ENCODE measurements around the gene RAD50.
"Not testable (repeated sequence)": the region's sequence is repeated elsewhere in the genome, so short reads cannot be mapped to it uniquely, and the experiment has no call there.

Gene RAD50

GRCh38 chr5:132677682-132678400 is 121.1 kb downstream of the RAD50 start:
- DNase-seq: no peak

GRCh38 chr5:132678735-132679134 is 122.0 kb downstream of the RAD50 start:
- DNase-seq: no peak

- DNase-seq: no peak
These were observed 122.4 kb downstream of the RAD50 start for GRCh38 chr5:132679166-132679565.

- DNase-seq: no peak
These were observed 123.1 kb downstream of the RAD50 start for GRCh38 chr5:132679717-132680380.

- no peak for DNase-seq
These were observed 124.2 kb downstream of the RAD50 start for GRCh38 chr5:132680780-132681475.

GRCh38 chr5:132681476-132681831 is 124.7 kb downstream of the RAD50 start:
- no peak for DNase-seq

- no peak for DNase-seq
These were observed 125.2 kb downstream of the RAD50 start for GRCh38 chr5:132681983-132682382.

- DNase-seq: peak; percentile 84
These were observed 127.7 kb downstream of the RAD50 start for GRCh38 chr5:132684491-132684890.

GRCh38 chr5:132684922-132685720 is 128.3 kb downstream of the RAD50 start:
- DNase-seq: no peak

- DNase-seq: no peak
These were observed 129.4 kb downstream of the RAD50 start for GRCh38 chr5:132686193-132686592.

- no peak for DNase-seq
These were observed 131.2 kb downstream of the RAD50 start for GRCh38 chr5:132687995-132688394.

- peak; percentile 41 for DNase-seq
These were observed 132.0 kb downstream of the RAD50 start for GRCh38 chr5:132688536-132689339.

- no peak for DNase-seq
These were observed 132.7 kb downstream of the RAD50 start for GRCh38 chr5:132689513-132689912.

GRCh38 chr5:132690156-132690555 is 133.4 kb downstream of the RAD50 start:
- DNase-seq: no peak

- not testable (repeated sequence) for DNase-seq
These were observed 135.2 kb downstream of the RAD50 start for GRCh38 chr5:132691755-132692631.

GRCh38 chr5:132692632-132692967 is 135.8 kb downstream of the RAD50 start:
- DNase-seq: peak; percentile 53

Measured in OCI-M1 (cell line).